ENCODE results near the gene CDC42SE1. TPM values are rescaled to one million over a fixed set of nuclear protein-coding genes. Genes with fewer than 3 reads are reported as not detected.
A peak's percentile ranks its signal among the peaks of the same experiment; 100 is the strongest.

The CDC42SE1 gene
- total and polyA plus RNA-seq, 9 of the 15 experiments (the other 6 are each of a cell fraction or from before 2014, with no cell fraction given): 78.1 to 189 (median 114) TPM

- TF ChIP-seq ESRRB (CRISPR knock-in tag; IDR thresholded peaks at IDR 0.05; ENCODE audit: borderline replicate concordance) (no peak), ZNF124 (CRISPR knock-in tag; IDR thresholded peaks at IDR 0.05) (no peak), SIN3B (IDR thresholded peaks at IDR 0.05; ENCODE audit: low read depth) (peak; percentile 52; the same call in 1 of the 2 replicates)
Observed at GRCh38 chr1:151008244-151009205, 50.9 kb downstream of the CDC42SE1 start, which contains the start of gene PRUNE1 (continued).

DNA sequence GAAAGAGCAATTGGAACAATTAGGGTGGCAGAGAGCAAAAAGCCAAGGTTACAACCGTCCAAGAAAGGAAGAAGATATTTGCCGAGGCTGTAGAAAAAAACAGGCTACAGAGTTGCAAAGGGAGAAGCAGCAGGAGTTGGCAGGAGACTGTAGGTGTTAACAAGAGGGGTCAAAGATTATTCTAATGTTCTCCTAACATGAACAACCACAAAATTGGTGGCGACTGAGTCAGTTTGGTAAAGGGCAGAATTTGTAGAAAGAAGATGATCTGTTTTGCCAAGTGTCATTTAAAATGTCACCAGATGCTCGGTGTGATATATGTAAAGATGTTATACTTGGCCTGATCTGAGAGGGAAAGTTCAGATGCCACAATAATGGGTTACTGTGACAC lies 51.6 kb downstream of the CDC42SE1 start:
- H3K36me3 ChIP-seq (ENCODE audit: control insufficient read depth, insufficient read depth, low read length): peaks cover 11% of the 10 kb centered on the region; the same call in 2 of the 3 replicates
- WGBS (ENCODE audit: insufficient coverage, low coverage, missing lambda C conversion rate): 3% methylated on average over 4 of the region's 4 CpGs
- in situ Hi-C loops (cut with MboI) (no loop called here), intact Hi-C loops (cut with micrococcal nuclease) (loop anchor here (2.0 to 5.0 kb wide), 3 partner anchors 29 to 64 kb away; partner anchors contain the start of genes CDC42SE1 and GABPB2)
- H3K27me3 ChIP-seq (ENCODE audit: control insufficient read depth in 2 of 2, insufficient read depth in 2 of 2, low read length in 2 of 2): no peaks in the 10 kb centered on the region
- no TSS peak for BruUV-seq (replicated peaks)
- H3K9me1 ChIP-seq (ENCODE audit: control insufficient read depth, insufficient read depth, low read length): no peaks in the 10 kb centered on the region
- POLR2A ChIA-PET: interaction anchor here (0.5 kb wide), 1 partner anchor 752 kb away, joined by 3 read pairs; no protein-coding TSS in a partner anchor
- peaks cover 33 to 42% of the 10 kb centered on the region in 2 experiments for H3K4me1 ChIP-seq (replicated peaks in 1 of 2; ENCODE audit: control insufficient read depth in 2 of 2, insufficient read depth in 2 of 2, low read length in 2 of 2)
- peak overlapping the region; percentile 75 for H3K27ac ChIP-seq (ENCODE audit: extremely low read depth, low read depth, low read length)
- FAIRE-seq (no peak), DNase-seq (ENCODE audit: extremely low read depth in 1 of 4, low spot score in 3 of 4) (no peak), ATAC-seq (no peak)
- H3K4me2 ChIP-seq (ENCODE audit: insufficient read depth, low read length): peak overlapping the region; percentile 100
- CTCF ChIA-PET (ENCODE audit: low intra/inter-chr PET ratio): interaction anchor here (1.9 kb wide), 1 partner anchor 28 kb away, joined by 12 read pairs; no protein-coding TSS in a partner anchor
- H2AFZ ChIP-seq (ENCODE audit: low read depth, low read length): peak overlapping the region; percentile 89
- H3K79me2 ChIP-seq (ENCODE audit: control insufficient read depth, insufficient read depth, low read length): peaks cover 49% of the 10 kb centered on the region
- no peaks in the 10 kb centered on the region for H4K20me1 ChIP-seq (replicated peaks; ENCODE audit: control insufficient read depth, insufficient read depth, low read length)
- H3K9me3 ChIP-seq (replicated peaks; ENCODE audit: control insufficient read depth, insufficient read depth, low read depth, low read length): no peaks in the 10 kb centered on the region
- peak overlapping the region; percentile 87 for H3K4me3 ChIP-seq
- H3K9ac ChIP-seq (ENCODE audit: insufficient read depth in 1 of 2, low read depth in 2 of 2, low read length in 2 of 2): peak overlapping the region; percentile 57 to 88; a peak in 3 of 4 replicates
- TF ChIP-seq ARNT (IDR thresholded peaks at IDR 0.05) (0 out of 4 replicates have a peak, but pooled peaks of 1 of the 2 experiments have one; percentile 31), ZNF592 (IDR thresholded peaks at IDR 0.05) (peak; percentile 22; the same call in 1 of the 2 replicates), TEAD2 (tag; IDR thresholded peaks at IDR 0.05) (0 out of 2 replicates have a peak, but pooled peaks have one; percentile 34), TRIM24 (IDR thresholded peaks at IDR 0.05) (no peak), PTBP1 (IDR thresholded peaks at IDR 0.05; ENCODE audit: low read depth, low read length) (no peak), ZNF354B (CRISPR knock-in tag; IDR thresholded peaks at IDR 0.05) (no peak), RBM25 (IDR thresholded peaks at IDR 0.05; ENCODE audit: low read depth, low read length, severe bottlenecking) (no peak), TEAD1 (CRISPR knock-in tag; IDR thresholded peaks at IDR 0.05) (0 out of 4 replicates have a peak, but pooled peaks have one; percentile 11 to 18), TCF3 (CRISPR knock-in tag; IDR thresholded peaks at IDR 0.05) (no peak)
- TF ChIP-seq, protein P1, sequence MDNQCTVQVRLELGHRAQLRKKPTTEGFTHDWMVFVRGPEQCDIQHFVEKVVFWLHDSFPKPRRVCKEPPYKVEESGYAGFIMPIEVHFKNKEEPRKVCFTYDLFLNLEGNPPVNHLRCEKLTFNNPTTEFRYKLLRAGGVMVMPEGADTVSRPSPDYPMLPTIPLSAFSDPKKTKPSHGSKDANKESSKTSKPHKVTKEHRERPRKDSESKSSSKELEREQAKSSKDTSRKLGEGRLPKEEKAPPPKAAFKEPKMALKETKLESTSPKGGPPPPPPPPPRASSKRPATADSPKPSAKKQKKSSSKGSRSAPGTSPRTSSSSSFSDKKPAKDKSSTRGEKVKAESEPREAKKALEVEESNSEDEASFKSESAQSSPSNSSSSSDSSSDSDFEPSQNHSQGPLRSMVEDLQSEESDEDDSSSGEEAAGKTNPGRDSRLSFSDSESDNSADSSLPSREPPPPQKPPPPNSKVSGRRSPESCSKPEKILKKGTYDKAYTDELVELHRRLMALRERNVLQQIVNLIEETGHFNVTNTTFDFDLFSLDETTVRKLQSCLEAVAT (IDR thresholded peaks at IDR 0.05): 0 out of 4 replicates have a peak, but pooled peaks of 1 of the 2 experiments have one; percentile 44

Data from K562 (cell line).